Activated naive CD4-positive, alpha-beta T cell treated with anti-CD3 and anti-CD28 coated beads, Interleukin-2, amount 50 U/mL, for 24 hours (primary cell): ENCODE results near the gene GPD2.

ENCODE experiments used
- H3K27ac Mint-ChIP-seq: one replicate; pipeline ENCODE4 v1.8.0; 2021; ENCODE audit warnings: mild to moderate bottlenecking, mixed read lengths
- H3K27me3 Mint-ChIP-seq: one replicate; pipeline ENCODE4 v1.8.0; 2021; ENCODE audit warnings: mixed read lengths
- H3K36me3 Mint-ChIP-seq: one replicate; pipeline ENCODE4 v1.8.0; 2021; ENCODE audit warnings: mixed read lengths
- H3K4me1 Mint-ChIP-seq: one replicate; pipeline ENCODE4 v1.8.0; 2021; ENCODE audit warnings: mixed read lengths
- H3K4me3 Mint-ChIP-seq: one replicate; pipeline ENCODE4 v1.8.0; 2021; ENCODE audit warnings: mild to moderate bottlenecking, mixed read lengths
- H3K9me3 Mint-ChIP-seq: one replicate; pipeline ENCODE4 v1.8.0; 2021; ENCODE audit warnings: mixed read lengths

The GPD2 gene

DNA sequence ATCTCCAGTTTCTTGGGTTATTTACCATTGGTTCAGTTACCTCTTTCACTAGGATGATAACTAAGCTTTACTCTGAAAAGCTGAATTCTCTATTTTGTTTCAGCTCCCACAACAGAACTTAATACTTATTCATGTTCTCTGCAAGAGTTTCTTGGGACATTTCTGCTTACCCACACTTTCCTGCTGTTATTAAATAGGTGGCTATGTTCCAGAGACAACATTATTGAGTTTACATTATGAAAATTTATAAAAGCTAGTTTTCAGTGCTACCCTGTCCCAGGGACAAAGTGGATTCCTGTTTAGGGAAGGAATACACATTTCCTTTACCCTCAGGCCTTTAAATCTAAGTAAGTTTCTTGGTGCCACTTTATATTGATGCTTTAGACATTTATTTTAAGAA, 7.0 kb upstream of the GPD2 start:
- Mint-ChIP-seq H3K27me3 (peaks cover 2% of the 10 kb centered on the region), H3K36me3 (no peaks in the 10 kb centered on the region), H3K4me3 (no peak overlapping the region), H3K9me3 (no peaks in the 10 kb centered on the region), H3K4me1 (peaks cover 18% of the 10 kb centered on the region), H3K27ac (no peak overlapping the region)

DNA sequence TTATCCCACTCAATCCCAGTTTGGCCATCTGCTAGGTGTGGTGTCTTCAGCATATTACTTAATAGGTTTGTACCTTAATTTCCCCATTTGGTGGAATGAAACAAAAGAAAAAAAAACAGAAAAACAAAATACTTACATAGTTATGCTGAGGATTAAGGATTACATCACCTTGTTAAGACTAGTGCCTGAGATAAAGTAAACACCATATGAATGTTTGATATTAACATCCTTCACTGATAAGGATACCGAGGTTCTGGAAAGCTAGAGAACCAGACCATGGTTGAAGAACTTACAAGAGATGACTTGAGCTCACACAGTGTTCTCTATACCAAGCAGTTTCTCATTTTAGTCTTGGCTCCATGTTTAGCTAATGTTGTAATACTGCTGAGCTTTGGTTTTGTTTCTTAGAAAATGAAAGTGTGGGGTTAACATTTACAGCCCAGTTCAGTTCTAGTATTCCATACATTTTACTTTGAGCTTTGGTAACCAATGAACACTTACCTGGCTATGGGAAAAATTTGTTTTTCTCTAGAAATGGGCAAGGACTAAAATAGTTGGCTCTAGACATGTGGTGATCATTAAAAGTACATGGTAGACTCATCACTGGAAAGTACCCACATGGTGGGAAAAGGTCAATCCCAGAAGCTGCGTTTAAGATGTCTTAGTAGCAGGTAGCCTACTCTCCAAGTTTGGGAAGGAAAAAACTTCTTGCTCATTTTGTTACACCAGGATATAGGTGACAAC, 5.8 kb upstream of the GPD2 start:
- H3K27me3 Mint-ChIP-seq, result no peaks in the 10 kb centered on the region
- no peaks in the 10 kb centered on the region for H3K9me3 Mint-ChIP-seq
- H3K27ac Mint-ChIP-seq, result peak overlapping the region; percentile 30
- no peak overlapping the region for H3K4me3 Mint-ChIP-seq
- H3K36me3 Mint-ChIP-seq, result no peaks in the 10 kb centered on the region
- peaks cover 18% of the 10 kb centered on the region for H3K4me1 Mint-ChIP-seq

GRCh38 chr2:156430980-156431358, 5.2 kb upstream of the GPD2 start:
- Mint-ChIP-seq H3K9me3 (no peaks in the 10 kb centered on the region), H3K27ac (peak overlapping the region; percentile 66), H3K4me1 (peaks cover 18% of the 10 kb centered on the region), H3K27me3 (no peaks in the 10 kb centered on the region), H3K4me3 (no peak overlapping the region), H3K36me3 (no peaks in the 10 kb centered on the region)

DNA sequence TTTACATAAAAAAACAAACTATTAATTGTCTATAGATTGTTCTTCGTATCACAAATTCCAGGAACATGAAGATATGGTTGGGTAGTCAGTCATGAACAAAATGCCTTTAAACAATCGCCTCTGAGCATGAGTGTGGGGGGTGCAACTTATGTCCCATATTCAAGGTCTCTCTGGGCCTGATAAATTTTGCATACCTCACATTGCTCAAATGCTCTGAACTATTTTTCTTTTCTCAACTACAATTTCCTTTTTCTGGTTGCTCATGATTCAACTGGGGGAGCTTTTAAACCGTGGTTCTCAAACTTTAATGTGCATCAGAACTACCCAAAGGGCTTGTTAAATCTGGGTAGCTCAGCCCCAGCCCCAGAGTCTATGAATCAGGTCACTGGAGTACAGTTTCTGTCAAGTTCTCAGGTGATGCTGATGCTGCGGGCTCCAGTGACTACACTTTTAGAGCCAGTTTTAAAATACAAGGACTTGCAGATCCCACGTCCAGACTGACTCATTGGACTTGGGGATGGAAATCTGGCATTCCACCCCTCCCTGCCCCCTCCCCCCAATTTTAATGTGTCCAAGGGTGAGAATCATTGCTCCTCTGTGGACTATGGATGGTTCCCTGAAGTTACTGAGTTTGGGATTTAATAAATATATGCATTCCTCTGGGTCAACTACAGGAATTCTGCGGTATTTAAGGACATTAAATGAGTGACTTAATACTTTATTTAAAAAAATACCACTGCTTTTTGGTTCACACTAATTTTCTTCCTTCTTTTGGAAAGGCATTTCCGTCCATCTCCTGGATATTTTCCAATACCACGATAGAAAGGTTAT, 1.5 kb upstream of the GPD2 start:
- Mint-ChIP-seq H3K4me3 (peak overlapping the region; percentile 71), H3K27ac (peak overlapping the region; percentile 65), H3K9me3 (no peaks in the 10 kb centered on the region), H3K4me1 (peaks cover 44% of the 10 kb centered on the region), H3K27me3 (no peaks in the 10 kb centered on the region), H3K36me3 (no peaks in the 10 kb centered on the region)

DNA sequence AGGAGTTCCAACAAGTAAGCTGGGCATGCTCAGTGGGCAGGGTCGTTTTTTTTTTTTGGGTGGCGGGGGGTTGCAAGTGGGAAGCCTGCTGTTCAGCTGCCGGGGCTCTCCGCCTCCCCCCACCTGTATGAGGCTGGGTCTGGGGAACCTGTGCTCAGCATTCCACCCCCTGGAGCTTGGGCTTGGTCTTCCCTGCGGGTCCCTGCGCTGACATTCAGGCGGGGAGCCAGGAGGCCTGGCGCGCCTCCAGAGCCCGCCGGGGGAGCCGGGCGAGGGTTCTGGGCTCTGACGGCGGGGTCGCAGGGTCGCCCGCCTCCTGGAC, 822 bp upstream of the GPD2 start:
- Mint-ChIP-seq H3K36me3 (no peaks in the 10 kb centered on the region), H3K4me1 (peaks cover 43% of the 10 kb centered on the region), H3K27me3 (no peaks in the 10 kb centered on the region), H3K9me3 (no peaks in the 10 kb centered on the region), H3K4me3 (peak overlapping the region; percentile 71), H3K27ac (peak overlapping the region; percentile 65)

GRCh38 chr2:156436497-156437085, 412 bp downstream of the GPD2 start:
- no peaks in the 10 kb centered on the region for H3K36me3 Mint-ChIP-seq
- H3K9me3 Mint-ChIP-seq, result no peaks in the 10 kb centered on the region
- H3K27ac Mint-ChIP-seq, result peak overlapping the region; percentile 100
- no peaks in the 10 kb centered on the region for H3K27me3 Mint-ChIP-seq
- peaks cover 38% of the 10 kb centered on the region for H3K4me1 Mint-ChIP-seq
- peak overlapping the region; percentile 99 for H3K4me3 Mint-ChIP-seq

- peaks cover 38% of the 10 kb centered on the region for H3K4me1 Mint-ChIP-seq
Observed at GRCh38 chr2:156437272-156437930, 1.2 kb downstream of the GPD2 start.

DNA sequence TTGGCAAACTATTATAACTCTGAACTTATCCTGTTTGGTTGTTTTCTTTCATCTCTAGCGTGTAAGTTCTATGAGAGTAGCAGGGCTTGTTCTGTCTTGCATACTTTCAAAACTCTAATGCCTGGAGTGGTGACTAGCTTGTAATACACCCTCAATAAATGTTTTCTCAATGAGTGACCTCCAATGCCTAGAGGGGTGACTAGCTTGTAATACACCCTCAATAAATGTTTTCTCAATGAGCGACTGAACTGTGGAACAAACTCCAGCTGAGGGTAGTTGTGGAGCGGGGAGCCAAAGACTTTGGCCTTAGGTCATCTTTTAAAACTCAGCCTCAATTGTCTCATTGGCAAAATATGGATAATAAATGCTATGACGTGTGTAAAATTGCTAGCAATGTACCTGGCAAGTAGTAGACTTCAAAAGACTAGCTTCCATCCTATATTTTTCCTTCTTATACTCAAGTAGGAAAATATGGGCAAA, 1.8 kb downstream of the GPD2 start:
- Mint-ChIP-seq H3K4me1 (peaks cover 38% of the 10 kb centered on the region), H3K36me3 (no peaks in the 10 kb centered on the region), H3K4me3 (peak overlapping the region; percentile 99), H3K9me3 (no peaks in the 10 kb centered on the region), H3K27ac (peak overlapping the region; percentile 9), H3K27me3 (no peaks in the 10 kb centered on the region)

More at GRCh38 chr2:156437272-156437930, 1.2 kb downstream of the GPD2 start:
- H3K4me3 Mint-ChIP-seq, result peak overlapping the region; percentile 99
- no peaks in the 10 kb centered on the region for H3K9me3 Mint-ChIP-seq
- H3K27me3 Mint-ChIP-seq, result no peaks in the 10 kb centered on the region
- H3K27ac Mint-ChIP-seq, result peak overlapping the region; percentile 41
- H3K36me3 Mint-ChIP-seq, result no peaks in the 10 kb centered on the region

- Mint-ChIP-seq H3K27ac (no peak overlapping the region), H3K4me1 (peaks cover 39% of the 10 kb centered on the region), H3K36me3 (peaks cover 6% of the 10 kb centered on the region), H3K4me3 (no peak overlapping the region), H3K27me3 (no peaks in the 10 kb centered on the region), H3K9me3 (no peaks in the 10 kb centered on the region)
Observed at GRCh38 chr2:156443089-156443488, 6.9 kb downstream of the GPD2 start.

DNA sequence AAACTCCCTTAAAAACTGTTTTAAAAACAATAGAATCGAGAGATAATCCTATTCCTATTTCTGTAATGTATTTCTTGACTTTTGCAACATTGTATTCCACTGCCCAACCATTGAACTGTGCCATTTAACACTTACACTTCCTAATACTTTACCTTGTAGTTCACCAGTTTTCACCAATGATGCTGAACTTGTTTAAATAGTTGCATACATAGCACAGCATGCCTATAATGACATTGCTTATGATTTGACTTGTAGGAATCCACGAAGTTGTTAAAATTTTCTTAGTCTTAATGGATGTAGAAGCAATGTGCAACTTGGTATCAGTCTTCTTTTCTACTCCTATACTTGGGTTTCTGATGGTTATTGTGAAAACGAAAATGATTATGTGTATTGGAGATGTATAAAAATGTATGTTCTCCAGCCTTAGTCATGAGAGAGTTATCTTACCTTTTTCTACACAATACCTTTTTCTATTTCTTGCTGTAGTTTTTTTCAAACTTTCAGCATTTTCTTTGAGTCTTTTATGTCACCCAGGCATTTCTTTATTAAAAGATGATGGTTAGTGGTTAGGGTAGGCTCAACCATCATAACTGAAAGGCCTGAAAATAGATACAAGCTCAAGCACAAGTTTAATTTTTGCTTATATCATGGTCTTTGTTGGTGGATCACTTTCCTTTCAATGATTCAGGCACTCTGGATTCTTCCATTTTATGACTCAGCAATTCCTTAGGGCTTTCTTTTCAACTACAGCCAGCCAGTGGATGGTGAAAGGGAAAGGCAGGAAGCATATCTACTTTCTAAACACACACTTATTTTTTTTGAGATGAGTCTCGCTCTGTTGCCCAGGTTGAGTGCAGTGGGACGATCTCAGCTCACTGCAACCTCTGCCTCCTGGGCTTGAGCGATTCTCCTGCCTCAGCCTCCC, 9.4 kb downstream of the GPD2 start:
- peaks cover 12% of the 10 kb centered on the region for H3K36me3 Mint-ChIP-seq

GRCh38 chr2:156447761-156448160, 11.6 kb downstream of the GPD2 start:
- H3K36me3 Mint-ChIP-seq, result peaks cover 16% of the 10 kb centered on the region
- H3K27me3 Mint-ChIP-seq, result no peaks in the 10 kb centered on the region
- no peak overlapping the region for H3K4me3 Mint-ChIP-seq
- H3K4me1 Mint-ChIP-seq, result peaks cover 30% of the 10 kb centered on the region
- no peak overlapping the region for H3K27ac Mint-ChIP-seq
- H3K9me3 Mint-ChIP-seq, result peaks cover 4% of the 10 kb centered on the region

More for the DNA sequence above, 9.4 kb downstream of the GPD2 start:
- no peak overlapping the region for H3K4me3 Mint-ChIP-seq
- H3K27ac Mint-ChIP-seq, result no peak overlapping the region
- H3K27me3 Mint-ChIP-seq, result no peaks in the 10 kb centered on the region
- peaks cover 32% of the 10 kb centered on the region for H3K4me1 Mint-ChIP-seq
- no peaks in the 10 kb centered on the region for H3K9me3 Mint-ChIP-seq

DNA sequence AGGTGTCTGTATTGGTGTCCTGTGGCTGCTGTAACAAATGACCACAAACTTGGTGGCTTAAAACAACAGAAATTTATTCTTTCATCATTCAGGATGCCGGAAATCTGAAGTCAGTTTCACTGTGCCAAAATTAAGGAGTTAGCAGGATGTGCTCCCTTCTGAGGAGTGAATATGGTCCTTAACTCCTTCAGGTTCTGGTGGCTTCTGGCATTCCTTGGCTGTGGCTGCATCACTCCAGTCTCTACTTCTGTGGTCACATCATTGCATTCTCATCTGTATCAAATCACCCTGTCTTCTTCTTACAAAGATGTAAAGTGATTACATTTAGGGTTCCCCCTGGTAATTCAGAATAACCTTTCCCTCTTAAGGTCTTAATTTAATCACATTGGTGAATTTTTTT, 12.6 kb downstream of the GPD2 start:
- no peak overlapping the region for H3K4me3 Mint-ChIP-seq
- no peaks in the 10 kb centered on the region for H3K27me3 Mint-ChIP-seq
- H3K9me3 Mint-ChIP-seq, result peaks cover 5% of the 10 kb centered on the region
- H3K36me3 Mint-ChIP-seq, result peaks cover 20% of the 10 kb centered on the region
- peaks cover 37% of the 10 kb centered on the region for H3K4me1 Mint-ChIP-seq
- no peak overlapping the region for H3K27ac Mint-ChIP-seq

GRCh38 chr2:156452971-156453370, 16.8 kb downstream of the GPD2 start:
- H3K27me3 Mint-ChIP-seq, result no peaks in the 10 kb centered on the region
- H3K4me1 Mint-ChIP-seq, result peaks cover 48% of the 10 kb centered on the region
- peaks cover 5% of the 10 kb centered on the region for H3K9me3 Mint-ChIP-seq
- no peak overlapping the region for H3K4me3 Mint-ChIP-seq
- no peak overlapping the region for H3K27ac Mint-ChIP-seq
- H3K36me3 Mint-ChIP-seq, result peaks cover 17% of the 10 kb centered on the region

GRCh38 chr2:156455361-156455975, 19.3 kb downstream of the GPD2 start:
- no peak overlapping the region for H3K4me3 Mint-ChIP-seq
- no peaks in the 10 kb centered on the region for H3K27me3 Mint-ChIP-seq
- H3K4me1 Mint-ChIP-seq, result peaks cover 48% of the 10 kb centered on the region
- H3K27ac Mint-ChIP-seq, result no peak overlapping the region
- peaks cover 5% of the 10 kb centered on the region for H3K9me3 Mint-ChIP-seq
- H3K36me3 Mint-ChIP-seq, result peaks cover 11% of the 10 kb centered on the region
